Activated naive CD4-positive, alpha-beta T cell treated with anti-CD3 and anti-CD28 coated beads, Interleukin-2, amount 50 U/mL, for 16 hours (primary cell): ENCODE measurements around the gene RHOD.

Experiments
- DNase-seq: peaks from one replicate; pipeline ENCODE4 v3.0.0-alpha.2; 2020

The RHOD gene

GRCh38 chr11:67056267-67057204 is at the start of gene RHOD:
TSS of gene RHOD (plus strand) at chr11:67056847. CDS start at chr11:67056903, 56 bp downstream.
- peak; percentile 48 for DNase-seq

GRCh38 chr11:67007126-67007525 is 49.5 kb upstream of the RHOD start:
- no peak for DNase-seq

- no peak for DNase-seq
Observed at GRCh38 chr11:67010296-67010905, 46.2 kb upstream of the RHOD start.

GRCh38 chr11:67013511-67014045 is 43.1 kb upstream of the RHOD start:
- no peak for DNase-seq

GRCh38 chr11:67014343-67014742 is 42.3 kb upstream of the RHOD start:
- no peak for DNase-seq

- DNase-seq = no peak
Observed at GRCh38 chr11:67015048-67015447, 41.6 kb upstream of the RHOD start.

GRCh38 chr11:67016550-67016949 is 40.1 kb upstream of the RHOD start:
- DNase-seq = no peak

- no peak for DNase-seq
Observed at GRCh38 chr11:67020949-67021348, 35.7 kb upstream of the RHOD start.

GRCh38 chr11:67022341-67022933 is 34.2 kb upstream of the RHOD start:
- no peak for DNase-seq

GRCh38 chr11:67022961-67023956 is 33.4 kb upstream of the RHOD start, which contains the start of gene SYT12:
TSS of gene SYT12 (plus strand) at chr11:67023134. CDS start at chr11:67030145, 7,011 bp downstream.
- DNase-seq = peak; percentile 40

GRCh38 chr11:67023957-67024353 is 32.7 kb upstream of the RHOD start:
- no peak for DNase-seq

GRCh38 chr11:67024410-67024809 is 32.2 kb upstream of the RHOD start:
- peak; percentile 31 for DNase-seq

- no peak for DNase-seq
Observed at GRCh38 chr11:67024966-67025365, 31.7 kb upstream of the RHOD start.

GRCh38 chr11:67025750-67026149 is 30.9 kb upstream of the RHOD start:
- no peak for DNase-seq

GRCh38 chr11:67026941-67027340 is 29.7 kb upstream of the RHOD start:
- DNase-seq = no peak

- DNase-seq = no peak
Observed at GRCh38 chr11:67027483-67027930, 29.1 kb upstream of the RHOD start.

GRCh38 chr11:67027943-67028542 is 28.6 kb upstream of the RHOD start:
- DNase-seq = no peak

GRCh38 chr11:67029146-67029545 is 27.5 kb upstream of the RHOD start:
- no peak for DNase-seq

- no peak for DNase-seq
Observed at GRCh38 chr11:67030976-67031375, 25.7 kb upstream of the RHOD start.

GRCh38 chr11:67031791-67032561 is 24.7 kb upstream of the RHOD start:
- no peak for DNase-seq
